Parathyroid adenoma (tissue), 2 donors: Measurements from ENCODE around the gene PDGFC.

Experiments used
- H2AFZ ChIP-seq: fragments of 300-600 bp; sonication (generic); one replicate; pipeline ENCODE4 v1.7.0; 2017; ENCODE audit warnings: antibody characterized with exemption, mild to moderate bottlenecking
- H3K27ac ChIP-seq: fragments of 300-600 bp; sonication (generic); one replicate; pipeline ENCODE4 v1.7.0; 2017
- H3K27me3 ChIP-seq: fragments of 300-600 bp; sonication (generic); one replicate; pipeline ENCODE4 v1.7.0; 2017; ENCODE audit warnings: low read length; ENCODE audit not compliant: control insufficient read depth, insufficient read depth
- H3K36me3 ChIP-seq: fragments of 300-600 bp; sonication (generic); one replicate; pipeline ENCODE4 v1.7.0; 2017; ENCODE audit warnings: low read length; ENCODE audit not compliant: control insufficient read depth, insufficient read depth
- H3K4me1 ChIP-seq: fragments of 300-600 bp; sonication (generic); one replicate; pipeline ENCODE4 v1.7.0; 2017; ENCODE audit warnings: control low read depth
- H3K4me2 ChIP-seq: fragments of 300-600 bp; sonication (generic); one replicate; pipeline ENCODE4 v1.7.0; 2017; ENCODE audit warnings: low read length
- H3K4me3 ChIP-seq: fragments of 300-600 bp; sonication (generic); one replicate; pipeline ENCODE4 v1.7.0; 2017; ENCODE audit warnings: low read depth, low read length
- H3K79me2 ChIP-seq: fragments of 300-600 bp; sonication (generic); one replicate; pipeline ENCODE4 v1.7.0; 2017; ENCODE audit warnings: control low read depth
- H3K9ac ChIP-seq: fragments of 300-600 bp; sonication (generic); one replicate; pipeline ENCODE4 v1.7.0; 2017; ENCODE audit warnings: mild to moderate bottlenecking
- H3K9me3 ChIP-seq: fragments of 300-600 bp; sonication (generic); one replicate; pipeline ENCODE4 v1.7.0; 2017; ENCODE audit warnings: low read length; ENCODE audit not compliant: control insufficient read depth
- CTCF ChIP-seq: fragments of 300-600 bp; sonication (generic); IDR thresholded peaks from one replicate; pipeline ENCODE4 v1.7.0; 2017; ENCODE audit warnings: antibody characterized with exemption, mild to moderate bottlenecking
- donor health status: primary hyperparathyroidism.

PDGFC gene

GRCh38 chr4:156885374-156885773, 86.2 kb downstream of the PDGFC start:
- peaks cover 10% of the 10 kb centered on the region for H3K4me1 ChIP-seq
- TF ChIP-seq CTCF = no peak
- H2AFZ ChIP-seq = no peak overlapping the region
- H3K4me3 ChIP-seq = no peak overlapping the region
- H3K9ac ChIP-seq = no peak overlapping the region
- H3K27me3 ChIP-seq = no peaks in the 10 kb centered on the region
- no peak overlapping the region for H3K27ac ChIP-seq
- H3K4me2 ChIP-seq = no peak overlapping the region
- H3K79me2 ChIP-seq = peaks cover 16% of the 10 kb centered on the region
- H3K9me3 ChIP-seq = no peaks in the 10 kb centered on the region
- no peaks in the 10 kb centered on the region for H3K36me3 ChIP-seq

- Histone ChIP-seq H3K4me2 (no peak overlapping the region), H3K27me3 (no peaks in the 10 kb centered on the region), H3K4me1 (peaks cover 2% of the 10 kb centered on the region), H3K4me3 (no peak overlapping the region), H3K79me2 (peaks cover 16% of the 10 kb centered on the region), H2AFZ (no peak overlapping the region), H3K36me3 (no peaks in the 10 kb centered on the region), H3K27ac (no peak overlapping the region), H3K9me3 (no peaks in the 10 kb centered on the region), H3K9ac (no peak overlapping the region)
- TF ChIP-seq CTCF = no peak
Observed at GRCh38 chr4:156884183-156884582, 87.4 kb downstream of the PDGFC start.

DNA sequence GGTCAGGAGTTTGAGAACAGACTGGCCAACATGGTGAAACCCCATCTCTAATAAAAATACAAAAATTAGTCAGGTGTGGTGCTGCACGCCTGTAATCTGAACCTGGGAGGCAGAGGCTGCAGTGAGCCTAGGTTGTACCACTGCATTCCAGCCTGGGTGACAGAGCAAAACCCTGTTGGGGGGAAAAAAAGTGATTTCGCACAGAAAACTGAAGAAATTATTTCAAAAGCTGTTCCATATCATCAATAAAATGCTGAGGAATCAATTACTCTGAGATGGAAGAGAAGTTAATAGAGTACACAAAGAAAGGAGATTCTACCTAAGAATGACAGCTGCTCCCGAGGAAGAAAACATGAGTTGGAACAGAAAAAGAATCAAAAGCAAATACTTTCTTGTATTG, 95.9 kb downstream of the PDGFC start:
- Histone ChIP-seq H3K9ac (no peak overlapping the region), H3K4me1 (no peaks in the 10 kb centered on the region), H3K27ac (no peak overlapping the region), H3K4me2 (no peak overlapping the region), H3K4me3 (no peak overlapping the region), H3K27me3 (no peaks in the 10 kb centered on the region), H2AFZ (no peak overlapping the region), H3K36me3 (no peaks in the 10 kb centered on the region), H3K9me3 (no peaks in the 10 kb centered on the region), H3K79me2 (peaks cover 10% of the 10 kb centered on the region)
- no peak for TF ChIP-seq CTCF

- Histone ChIP-seq H3K27me3 (no peaks in the 10 kb centered on the region), H3K4me3 (no peak overlapping the region), H3K4me1 (no peaks in the 10 kb centered on the region), H3K27ac (no peak overlapping the region), H3K9ac (no peak overlapping the region), H3K9me3 (no peaks in the 10 kb centered on the region), H2AFZ (no peak overlapping the region), H3K36me3 (no peaks in the 10 kb centered on the region), H3K4me2 (no peak overlapping the region), H3K79me2 (peaks cover 10% of the 10 kb centered on the region)
- TF ChIP-seq CTCF = no peak
Observed at GRCh38 chr4:156875055-156875454, 96.5 kb downstream of the PDGFC start.

DNA sequence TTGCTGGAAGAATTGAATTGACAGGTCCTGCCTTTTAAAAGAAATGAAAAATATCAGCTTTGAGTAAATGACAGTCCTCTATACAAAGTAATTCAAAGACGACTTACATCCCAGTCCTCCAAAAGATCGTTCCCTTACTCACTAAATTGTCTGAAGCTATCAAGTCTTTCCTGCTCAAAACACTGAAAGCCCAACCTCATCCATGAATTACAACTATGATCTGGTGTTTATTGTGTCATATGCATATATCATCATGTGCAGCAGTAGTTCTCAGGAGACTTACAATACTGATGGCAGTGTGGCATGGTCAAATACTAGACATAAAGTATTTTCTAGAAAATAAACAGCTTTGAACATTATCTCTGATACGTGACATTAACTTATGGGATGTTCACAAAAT, 97.8 kb downstream of the PDGFC start:
- Histone ChIP-seq H2AFZ (no peak overlapping the region), H3K79me2 (peaks cover 10% of the 10 kb centered on the region), H3K4me1 (no peaks in the 10 kb centered on the region), H3K9ac (no peak overlapping the region), H3K4me2 (no peak overlapping the region), H3K4me3 (no peak overlapping the region), H3K9me3 (no peaks in the 10 kb centered on the region), H3K27me3 (no peaks in the 10 kb centered on the region), H3K27ac (no peak overlapping the region), H3K36me3 (no peaks in the 10 kb centered on the region)
- no peak for TF ChIP-seq CTCF
